ENCODE data around the gene LAMB4.

Gene LAMB4

DNA sequence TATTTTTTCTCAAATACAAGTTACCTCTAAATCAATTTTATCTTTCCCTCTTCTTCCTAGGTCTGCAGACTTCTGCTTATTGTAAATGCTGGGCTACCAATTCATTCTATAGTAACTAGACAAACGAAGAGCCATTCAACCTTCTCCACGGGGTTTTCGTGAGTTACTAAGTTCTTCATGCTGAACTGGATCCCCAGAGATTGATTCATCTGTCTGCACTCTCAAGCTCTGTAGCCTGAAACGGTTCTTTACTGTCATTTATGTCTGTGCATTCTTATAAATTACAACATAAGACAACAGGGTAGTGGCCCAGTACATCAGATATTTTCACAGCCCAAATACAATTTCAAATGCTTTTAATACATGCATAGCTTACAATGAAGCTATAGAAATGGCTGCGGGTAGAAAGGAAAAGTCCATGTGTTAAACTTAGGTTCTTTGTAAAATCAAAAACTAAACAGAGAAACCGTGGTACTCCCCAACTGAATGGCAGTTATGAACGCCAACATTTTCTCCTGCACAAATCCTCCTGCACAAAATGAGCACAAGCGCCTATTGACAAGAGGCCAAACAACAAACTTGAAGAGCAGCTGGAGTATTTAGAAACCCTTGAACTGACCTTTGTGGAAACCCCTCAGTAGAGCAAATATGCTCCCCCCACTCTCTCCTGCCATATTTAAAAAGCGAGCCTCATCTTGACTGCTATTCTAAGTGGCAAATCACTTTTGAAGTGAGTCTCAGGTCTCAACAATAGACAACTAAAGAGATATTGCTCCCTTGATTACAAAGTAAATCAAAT, 147.9 kb downstream of the LAMB4 start:
- DNase-seq (ENCODE audit: low read depth): no peak

GRCh38 chr7:107981466-107981865, 148.7 kb downstream of the LAMB4 start:
- no peak overlapping the region for H3K4me3 ChIP-seq (ENCODE audit: low read depth, low read length)
- no peak for DNase-seq (ENCODE audit: low read depth)
- TF ChIP-seq MYC (IDR thresholded peaks at IDR 0.05; ENCODE audit: low read depth, low read length): no peak
- TF ChIP-seq POLR2A (IDR thresholded peaks at IDR 0.05; ENCODE audit: extremely low read depth, insufficient read length): no peak
- TF ChIP-seq, protein P1, sequence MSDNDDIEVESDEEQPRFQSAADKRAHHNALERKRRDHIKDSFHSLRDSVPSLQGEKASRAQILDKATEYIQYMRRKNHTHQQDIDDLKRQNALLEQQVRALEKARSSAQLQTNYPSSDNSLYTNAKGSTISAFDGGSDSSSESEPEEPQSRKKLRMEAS (IDR thresholded peaks at IDR 0.05; ENCODE audit: low read depth, low read length): no peak
- no peak for TF ChIP-seq CTCF (IDR thresholded peaks at IDR 0.05; ENCODE audit: low read depth, low read length)

More for the DNA sequence above, 147.9 kb downstream of the LAMB4 start:
- no peak for TF ChIP-seq MYC (IDR thresholded peaks at IDR 0.05; ENCODE audit: low read depth, low read length)
- no peak for TF ChIP-seq CTCF (IDR thresholded peaks at IDR 0.05; ENCODE audit: low read depth, low read length)
- TF ChIP-seq, protein P1 (IDR thresholded peaks at IDR 0.05; ENCODE audit: low read depth, low read length): no peak
- no peak for TF ChIP-seq POLR2A (IDR thresholded peaks at IDR 0.05; ENCODE audit: extremely low read depth, insufficient read length)
- no peak overlapping the region for H3K4me3 ChIP-seq (ENCODE audit: low read depth, low read length)

DNA sequence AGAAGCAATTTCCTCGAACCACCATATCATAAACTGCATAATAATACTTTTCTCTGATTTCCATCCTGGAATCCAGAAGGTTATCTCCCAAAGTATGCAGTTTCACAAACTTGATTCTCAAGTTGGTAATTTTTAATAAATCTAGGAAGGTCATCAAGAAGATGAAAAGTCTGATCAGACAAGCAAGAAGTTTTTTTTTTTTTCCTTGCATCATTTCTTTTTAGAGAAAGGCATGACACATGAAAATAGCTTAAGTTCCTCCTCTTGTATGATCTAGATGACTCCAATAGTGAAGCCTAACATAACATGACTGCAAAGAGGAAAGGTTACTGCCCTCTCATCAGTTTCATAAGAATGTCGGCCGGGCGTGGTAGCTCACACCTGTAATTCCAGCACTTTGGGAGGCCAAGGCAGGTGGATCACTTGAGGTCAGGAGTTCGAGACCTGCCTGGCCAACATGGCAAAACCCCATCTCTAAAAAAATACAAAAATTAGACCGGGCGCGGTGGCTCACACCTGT, 149.4 kb downstream of the LAMB4 start:
- no peak for DNase-seq (ENCODE audit: low read depth)
- TF ChIP-seq CTCF (IDR thresholded peaks at IDR 0.05; ENCODE audit: low read depth, low read length): no peak
- TF ChIP-seq MYC (IDR thresholded peaks at IDR 0.05; ENCODE audit: low read depth, low read length): no peak
- no peak for TF ChIP-seq POLR2A (IDR thresholded peaks at IDR 0.05; ENCODE audit: extremely low read depth, insufficient read length)
- TF ChIP-seq, protein P1 (IDR thresholded peaks at IDR 0.05; ENCODE audit: low read depth, low read length): no peak
- H3K4me3 ChIP-seq (ENCODE audit: low read depth, low read length): no peak overlapping the region

- H3K4me3 ChIP-seq (ENCODE audit: low read depth, low read length): no peak overlapping the region
- no peak for DNase-seq (ENCODE audit: low read depth)
- TF ChIP-seq, protein P1 (IDR thresholded peaks at IDR 0.05; ENCODE audit: low read depth, low read length): no peak
- no peak for TF ChIP-seq CTCF (IDR thresholded peaks at IDR 0.05; ENCODE audit: low read depth, low read length)
- TF ChIP-seq POLR2A (IDR thresholded peaks at IDR 0.05; ENCODE audit: extremely low read depth, insufficient read length): no peak
- no peak for TF ChIP-seq MYC (IDR thresholded peaks at IDR 0.05; ENCODE audit: low read depth, low read length)
Observed at GRCh38 chr7:107980171-107980570, 150.0 kb downstream of the LAMB4 start.

GRCh38 chr7:107978815-107979408, 151.2 kb downstream of the LAMB4 start:
- TF ChIP-seq MYC (IDR thresholded peaks at IDR 0.05; ENCODE audit: low read depth, low read length) (no peak), POLR2A (IDR thresholded peaks at IDR 0.05; ENCODE audit: extremely low read depth, insufficient read length) (no peak), CTCF (IDR thresholded peaks at IDR 0.05; ENCODE audit: low read depth, low read length) (no peak)
- TF ChIP-seq, protein P1 (IDR thresholded peaks at IDR 0.05; ENCODE audit: low read depth, low read length): no peak
- no peak overlapping the region for H3K4me3 ChIP-seq (ENCODE audit: low read depth, low read length)
- no peak for DNase-seq (ENCODE audit: low read depth)

Data from NB4 (cell line).